WTC11 (cell line): ENCODE results near the gene FAM53B. TPM values are rescaled to one million over a fixed set of nuclear protein-coding genes. Genes with fewer than 3 reads are reported as not detected.

Experiments used
- ATAC-seq: fragments of 200-7000 bp; cut with Tn5 transposase; 2 replicates; pipeline ENCODE4 v1.10.0; 2021; ENCODE audit warnings: mild to moderate bottlenecking, moderate library complexity
- CTCF ChIA-PET: fragments of 300-600 bp; sonication (Branson Sonifier 250); formaldehyde crosslinking; loops from one replicate; lab custom pipeline; 2021; ENCODE audit warnings: antibody characterized with exemption; lab: Charles Lee
- POLR2A ChIA-PET: fragments of 350-600 bp; sonication (Branson Sonifier 250); formaldehyde crosslinking; loops from one replicate; lab custom pipeline; 2021; ENCODE audit warnings: antibody characterized with exemption; lab: Charles Lee
- DNase-seq: peaks from one replicate; pipeline ENCODE4 v3.0.0; 2021; ENCODE audit warnings: low spot score
- H3K27ac Mint-ChIP-seq: 2 replicates; pipeline ENCODE4 v1.8.0; 2021; ENCODE audit warnings: mixed read lengths
- H3K27me3 Mint-ChIP-seq: 2 replicates; pipeline ENCODE4 v1.8.0; 2021; ENCODE audit warnings: low read depth, mild to moderate bottlenecking, moderate library complexity, mixed read lengths
- H3K36me3 Mint-ChIP-seq: 2 replicates; pipeline ENCODE4 v1.8.0; 2021; ENCODE audit warnings: mixed read lengths
- H3K4me1 Mint-ChIP-seq: 2 replicates; pipeline ENCODE4 v1.8.0; 2022; ENCODE audit warnings: mixed read lengths
- H3K4me3 Mint-ChIP-seq: 2 replicates; pipeline ENCODE4 v1.8.0; 2021; ENCODE audit warnings: mild to moderate bottlenecking, moderate library complexity, mixed read lengths
- H3K9me3 Mint-ChIP-seq: 2 replicates; pipeline ENCODE4 v1.8.0; 2021; ENCODE audit warnings: mixed read lengths
- CREB1 ChIP-seq: sonication (generic); formaldehyde crosslinking; IDR thresholded peaks from 2 replicates; pipeline ENCODE4 v1.8.0; 2023; ENCODE audit warnings: mild to moderate bottlenecking, missing genetic modification reagents
- E2F4 ChIP-seq: sonication (generic); formaldehyde crosslinking; IDR thresholded peaks from 2 replicates; pipeline ENCODE4 v1.8.1; 2022; ENCODE audit warnings: low read depth, mild to moderate bottlenecking, moderate library complexity, missing genetic modification reagents, borderline replicate concordance
- EMX1 ChIP-seq: fragments of 250-450 bp; sonication (Bioruptor Pico); IDR thresholded peaks from 2 replicates; pipeline ENCODE4 v1.8.0; 2021; ENCODE audit warnings: mild to moderate bottlenecking
- HMGA2 ChIP-seq: fragments of 250-450 bp; sonication (Bioruptor Pico); IDR thresholded peaks from 2 replicates; pipeline ENCODE4 v1.4.0; 2021; ENCODE audit warnings: mild to moderate bottlenecking, moderate library complexity
- JUN ChIP-seq: sonication (generic); formaldehyde crosslinking; IDR thresholded peaks from 2 replicates; pipeline ENCODE4 v1.8.0; 2023; ENCODE audit warnings: mild to moderate bottlenecking, missing genetic modification reagents
- NFATC4 ChIP-seq: fragments of 250-450 bp; sonication (Bioruptor Pico); IDR thresholded peaks from 2 replicates; pipeline ENCODE4 v1.9.0; 2021; ENCODE audit warnings: mild to moderate bottlenecking
- SOX15 ChIP-seq: fragments of 250-450 bp; sonication (Bioruptor Pico); IDR thresholded peaks from 2 replicates; pipeline ENCODE4 v1.9.0; 2021; ENCODE audit warnings: mild to moderate bottlenecking
- SP1 ChIP-seq: sonication (generic); formaldehyde crosslinking; conservative IDR thresholded peaks from 2 replicates; pipeline ENCODE4 v1.8.1; 2022; ENCODE audit warnings: missing genetic modification reagents
- TCF7 ChIP-seq: sonication (generic); formaldehyde crosslinking; IDR thresholded peaks from 2 replicates; pipeline ENCODE4 v1.8.0; 2022; ENCODE audit warnings: mild to moderate bottlenecking, low read depth, missing genetic modification reagents, moderate library complexity
- TEAD4 ChIP-seq: sonication (generic); formaldehyde crosslinking; IDR thresholded peaks from 2 replicates; pipeline ENCODE4 v1.8.0; 2022; ENCODE audit warnings: mild to moderate bottlenecking, missing genetic modification reagents
- ZNF121 ChIP-seq: sonication (generic); formaldehyde crosslinking; IDR thresholded peaks from 2 replicates; pipeline ENCODE4 v1.8.0; 2023; ENCODE audit warnings: missing genetic modification reagents
- ZNF138 ChIP-seq: sonication (generic); formaldehyde crosslinking; conservative IDR thresholded peaks from 2 replicates; pipeline ENCODE4 v1.8.1; 2022; ENCODE audit warnings: mild to moderate bottlenecking, moderate library complexity, missing genetic modification reagents
- ZNF232 ChIP-seq: sonication (generic); formaldehyde crosslinking; IDR thresholded peaks from 2 replicates; pipeline ENCODE4 v1.8.0; 2022; ENCODE audit warnings: mild to moderate bottlenecking, missing genetic modification reagents
- ZNF317 ChIP-seq: sonication (generic); formaldehyde crosslinking; IDR thresholded peaks from 2 replicates; pipeline ENCODE4 v1.8.1; 2023; ENCODE audit warnings: low read depth, mild to moderate bottlenecking, moderate library complexity, missing genetic modification reagents, borderline replicate concordance
- ZNF416 ChIP-seq: fragments of 250-450 bp; sonication (Bioruptor Pico); IDR thresholded peaks from 2 replicates; pipeline ENCODE4 v1.9.0; 2021; ENCODE audit warnings: mild to moderate bottlenecking, inconsistent platforms
- ZNF532 ChIP-seq: fragments of 250-450 bp; sonication (Bioruptor Pico); IDR thresholded peaks from 2 replicates; pipeline ENCODE4 v1.9.0; 2021; ENCODE audit warnings: mild to moderate bottlenecking, borderline replicate concordance
- total RNA-seq: library from RNA; stranded (reverse); gene quantifications from 3 replicates; pipeline ENCODE4 v1.2.3, GENCODE V29; 2021
- TF ChIP-seq, protein P1 (sequence below): sonication (generic); formaldehyde crosslinking; IDR thresholded peaks from 2 replicates; pipeline ENCODE4 v1.8.1; 2023; ENCODE audit warnings: mild to moderate bottlenecking, missing genetic modification reagents
- TF ChIP-seq, protein P2 (sequence below): sonication (generic); formaldehyde crosslinking; IDR thresholded peaks from 2 replicates; pipeline ENCODE4 v1.8.1; 2022; ENCODE audit warnings: low read depth, missing genetic modification reagents, borderline replicate concordance
- TF ChIP-seq, protein P3 (sequence below): sonication (generic); formaldehyde crosslinking; IDR thresholded peaks from 2 replicates; pipeline ENCODE4 v1.8.1; 2022; ENCODE audit warnings: missing genetic modification reagents, borderline replicate concordance
- TF ChIP-seq, protein P4 (sequence below): fragments of 250-450 bp; sonication (Bioruptor Pico); IDR thresholded peaks from 2 replicates; pipeline ENCODE4 v1.8.0; 2021; ENCODE audit warnings: mild to moderate bottlenecking

The FAM53B gene
- total RNA-seq, 1 experiment from 2014 or later = 21.3 TPM

DNA sequence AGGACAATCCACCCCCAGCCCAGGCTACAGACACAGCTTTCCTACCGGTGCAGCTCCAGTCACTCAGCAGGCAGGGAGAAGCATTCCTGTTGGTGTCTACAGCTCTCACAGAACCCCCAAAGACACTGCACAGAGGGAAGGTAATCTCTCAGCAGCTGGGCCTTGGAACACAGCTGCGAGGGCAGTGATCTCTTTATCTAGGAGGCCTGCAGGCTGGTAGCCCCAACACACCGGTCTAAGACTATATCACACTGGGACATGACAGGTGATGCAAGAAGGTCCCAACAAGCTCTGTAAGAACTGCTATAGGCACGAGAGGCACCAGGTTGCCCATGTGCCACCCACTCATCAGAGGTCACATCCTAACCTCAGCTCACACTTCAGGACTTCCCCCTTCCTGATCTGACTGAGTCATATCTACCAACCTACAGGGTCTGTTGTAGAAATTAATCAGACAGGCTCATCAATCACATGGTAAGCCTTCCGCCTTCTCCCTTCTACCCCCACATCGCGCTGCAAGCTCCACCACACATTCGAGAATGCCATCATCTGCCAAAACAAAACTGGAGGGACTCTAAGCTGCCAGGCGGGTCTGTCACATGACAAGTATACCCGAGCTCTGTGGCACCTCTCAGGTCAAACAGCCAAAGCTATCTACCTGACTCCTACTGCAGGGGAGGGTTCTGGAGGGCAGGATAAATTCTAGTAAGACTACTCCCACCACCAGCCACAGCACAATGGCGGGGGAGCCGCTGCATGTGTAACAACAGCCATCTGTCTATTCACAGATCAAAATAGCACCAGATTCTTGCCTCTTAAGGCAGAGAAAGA is 26.1 kb downstream of the FAM53B start (continued):
- TF ChIP-seq ZNF532 (CRISPR knock-in tag) (no peak), ZNF138 (no peak), SP1 (CRISPR knock-in tag) (no peak), ZNF317 (no peak), ZNF416 (no peak), NFATC4 (no peak), TEAD4 (no peak)
- TF ChIP-seq, protein P1, sequence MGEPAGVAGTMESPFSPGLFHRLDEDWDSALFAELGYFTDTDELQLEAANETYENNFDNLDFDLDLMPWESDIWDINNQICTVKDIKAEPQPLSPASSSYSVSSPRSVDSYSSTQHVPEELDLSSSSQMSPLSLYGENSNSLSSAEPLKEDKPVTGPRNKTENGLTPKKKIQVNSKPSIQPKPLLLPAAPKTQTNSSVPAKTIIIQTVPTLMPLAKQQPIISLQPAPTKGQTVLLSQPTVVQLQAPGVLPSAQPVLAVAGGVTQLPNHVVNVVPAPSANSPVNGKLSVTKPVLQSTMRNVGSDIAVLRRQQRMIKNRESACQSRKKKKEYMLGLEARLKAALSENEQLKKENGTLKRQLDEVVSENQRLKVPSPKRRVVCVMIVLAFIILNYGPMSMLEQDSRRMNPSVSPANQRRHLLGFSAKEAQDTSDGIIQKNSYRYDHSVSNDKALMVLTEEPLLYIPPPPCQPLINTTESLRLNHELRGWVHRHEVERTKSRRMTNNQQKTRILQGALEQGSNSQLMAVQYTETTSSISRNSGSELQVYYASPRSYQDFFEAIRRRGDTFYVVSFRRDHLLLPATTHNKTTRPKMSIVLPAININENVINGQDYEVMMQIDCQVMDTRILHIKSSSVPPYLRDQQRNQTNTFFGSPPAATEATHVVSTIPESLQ = no peak
- TF ChIP-seq, protein P2, sequence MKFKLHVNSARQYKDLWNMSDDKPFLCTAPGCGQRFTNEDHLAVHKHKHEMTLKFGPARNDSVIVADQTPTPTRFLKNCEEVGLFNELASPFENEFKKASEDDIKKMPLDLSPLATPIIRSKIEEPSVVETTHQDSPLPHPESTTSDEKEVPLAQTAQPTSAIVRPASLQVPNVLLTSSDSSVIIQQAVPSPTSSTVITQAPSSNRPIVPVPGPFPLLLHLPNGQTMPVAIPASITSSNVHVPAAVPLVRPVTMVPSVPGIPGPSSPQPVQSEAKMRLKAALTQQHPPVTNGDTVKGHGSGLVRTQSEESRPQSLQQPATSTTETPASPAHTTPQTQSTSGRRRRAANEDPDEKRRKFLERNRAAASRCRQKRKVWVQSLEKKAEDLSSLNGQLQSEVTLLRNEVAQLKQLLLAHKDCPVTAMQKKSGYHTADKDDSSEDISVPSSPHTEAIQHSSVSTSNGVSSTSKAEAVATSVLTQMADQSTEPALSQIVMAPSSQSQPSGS (CRISPR knock-in tag) = no peak
- TF ChIP-seq, protein P3, sequence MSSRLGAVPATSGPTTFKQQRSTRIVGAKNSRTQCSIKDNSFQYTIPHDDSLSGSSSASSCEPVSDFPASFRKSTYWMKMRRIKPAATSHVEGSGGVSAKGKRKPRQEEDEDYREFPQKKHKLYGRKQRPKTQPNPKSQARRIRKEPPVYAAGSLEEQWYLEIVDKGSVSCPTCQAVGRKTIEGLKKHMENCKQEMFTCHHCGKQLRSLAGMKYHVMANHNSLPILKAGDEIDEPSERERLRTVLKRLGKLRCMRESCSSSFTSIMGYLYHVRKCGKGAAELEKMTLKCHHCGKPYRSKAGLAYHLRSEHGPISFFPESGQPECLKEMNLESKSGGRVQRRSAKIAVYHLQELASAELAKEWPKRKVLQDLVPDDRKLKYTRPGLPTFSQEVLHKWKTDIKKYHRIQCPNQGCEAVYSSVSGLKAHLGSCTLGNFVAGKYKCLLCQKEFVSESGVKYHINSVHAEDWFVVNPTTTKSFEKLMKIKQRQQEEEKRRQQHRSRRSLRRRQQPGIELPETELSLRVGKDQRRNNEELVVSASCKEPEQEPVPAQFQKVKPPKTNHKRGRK (CRISPR knock-in tag) = no peak
- TF ChIP-seq, protein P4, sequence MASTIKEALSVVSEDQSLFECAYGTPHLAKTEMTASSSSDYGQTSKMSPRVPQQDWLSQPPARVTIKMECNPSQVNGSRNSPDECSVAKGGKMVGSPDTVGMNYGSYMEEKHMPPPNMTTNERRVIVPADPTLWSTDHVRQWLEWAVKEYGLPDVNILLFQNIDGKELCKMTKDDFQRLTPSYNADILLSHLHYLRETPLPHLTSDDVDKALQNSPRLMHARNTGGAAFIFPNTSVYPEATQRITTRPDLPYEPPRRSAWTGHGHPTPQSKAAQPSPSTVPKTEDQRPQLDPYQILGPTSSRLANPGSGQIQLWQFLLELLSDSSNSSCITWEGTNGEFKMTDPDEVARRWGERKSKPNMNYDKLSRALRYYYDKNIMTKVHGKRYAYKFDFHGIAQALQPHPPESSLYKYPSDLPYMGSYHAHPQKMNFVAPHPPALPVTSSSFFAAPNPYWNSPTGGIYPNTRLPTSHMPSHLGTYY (CRISPR knock-in tag) = no peak

DNA sequence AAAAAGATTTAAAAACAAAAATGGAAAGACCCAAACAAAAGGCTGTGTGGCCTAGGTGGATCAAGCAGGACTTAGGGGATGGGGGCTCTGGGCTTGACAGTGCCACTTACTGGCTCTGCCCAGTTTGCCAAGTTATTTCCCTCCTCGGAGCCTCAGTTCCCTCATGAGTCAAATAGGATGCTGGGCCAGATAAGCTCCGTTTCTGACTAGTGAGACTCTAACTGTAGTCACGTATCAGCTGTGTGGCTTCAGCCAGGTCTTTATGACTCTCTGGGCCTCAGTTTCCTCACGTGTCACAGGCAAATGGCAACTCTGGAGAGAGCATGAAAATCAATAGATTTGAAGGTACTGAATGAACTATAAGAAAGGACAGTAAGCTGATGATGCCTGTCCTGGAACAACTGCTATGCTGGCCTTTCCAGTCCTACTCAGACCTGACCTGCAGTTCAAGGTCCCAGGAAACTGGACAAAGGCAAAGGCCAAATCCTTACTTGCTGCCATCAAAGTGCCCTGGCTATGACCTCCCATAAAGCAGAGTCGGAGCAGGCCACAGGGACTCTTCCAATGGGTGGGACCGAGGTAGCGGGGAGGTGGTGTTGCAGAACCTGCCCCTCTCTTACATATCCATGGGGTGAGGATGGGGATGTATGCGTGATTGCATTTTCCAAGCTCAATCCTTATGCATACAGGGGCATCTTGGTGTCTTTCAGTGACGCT is 27.0 kb downstream of the FAM53B start:
- ATAC-seq = no peak
- H3K4me1 Mint-ChIP-seq = peaks cover 22% of the 10 kb centered on the region
- H3K27ac Mint-ChIP-seq = no peak overlapping the region
- no peaks in the 10 kb centered on the region for H3K36me3 Mint-ChIP-seq
- H3K27me3 Mint-ChIP-seq = no peaks in the 10 kb centered on the region
- ChIA-PET POLR2A (interaction anchor here (0.7 kb wide), 1 partner anchor 9 kb away, joined by 5 read pairs; no protein-coding TSS in a partner anchor), CTCF (interaction anchor here (2.6 to 3.9 kb wide), 3 partner anchors 10 to 45 kb away, joined by 16 to 53 read pairs (median 46); no protein-coding TSS in a partner anchor)
- no peaks in the 10 kb centered on the region for H3K9me3 Mint-ChIP-seq
- H3K4me3 Mint-ChIP-seq = no peak overlapping the region
- no peak for DNase-seq
- TF ChIP-seq ZNF121 (CRISPR knock-in tag) (no peak), E2F4 (CRISPR knock-in tag) (no peak), HMGA2 (no peak), CREB1 (no peak), JUN (CRISPR knock-in tag) (no peak), TCF7 (no peak), SOX15 (CRISPR knock-in tag) (no peak), ZNF232 (CRISPR knock-in tag) (no peak), EMX1 (no peak)
- TF ChIP-seq, protein P1 = no peak
